GM18868 (cell line): ENCODE results near the gene PSAT1.

Experiments used
- ATAC-seq: cut with Tn5 transposase; IDR thresholded peaks from one replicate; pipeline ENCODE4 v1.9.1; 2021; ENCODE audit warnings: mild to moderate bottlenecking, moderate library complexity; ENCODE audit not compliant: unreplicated experiment

Gene PSAT1

DNA sequence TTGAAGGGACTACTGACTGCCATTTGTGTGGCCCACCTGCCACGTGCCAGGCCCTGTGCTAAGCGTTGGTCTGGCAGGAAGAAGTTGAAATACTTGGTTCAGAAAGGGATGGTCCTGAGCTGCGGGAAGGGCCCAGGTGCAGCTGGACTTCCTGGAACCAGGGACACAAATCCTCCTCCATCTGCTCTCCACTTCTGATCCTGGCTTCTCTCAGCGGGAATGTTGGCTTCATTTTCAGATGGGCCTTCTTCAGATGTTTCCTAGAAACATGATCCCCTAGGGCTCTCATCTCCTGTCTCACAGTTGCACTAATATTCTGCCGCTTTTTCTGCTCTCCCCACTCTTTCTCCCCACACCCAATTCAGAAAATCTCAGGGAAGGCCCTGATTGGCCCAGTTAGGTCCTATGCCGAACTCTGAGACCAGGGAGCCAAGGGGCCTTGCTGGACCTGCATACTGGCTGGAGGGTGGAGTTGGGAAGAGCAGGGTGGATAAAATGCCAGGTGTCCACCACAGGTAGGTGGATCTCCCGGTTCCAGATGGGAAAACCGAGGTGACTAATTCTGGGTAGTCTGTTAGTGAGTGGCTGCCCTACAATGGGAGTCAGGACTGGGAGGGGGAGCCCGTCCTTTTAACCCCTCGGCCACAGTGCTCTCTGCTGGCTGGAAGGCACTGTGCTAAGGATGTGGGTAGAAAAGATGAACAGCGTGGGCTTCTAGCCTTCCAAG is 19.4 kb downstream of the PSAT1 start:
- no peak for ATAC-seq

DNA sequence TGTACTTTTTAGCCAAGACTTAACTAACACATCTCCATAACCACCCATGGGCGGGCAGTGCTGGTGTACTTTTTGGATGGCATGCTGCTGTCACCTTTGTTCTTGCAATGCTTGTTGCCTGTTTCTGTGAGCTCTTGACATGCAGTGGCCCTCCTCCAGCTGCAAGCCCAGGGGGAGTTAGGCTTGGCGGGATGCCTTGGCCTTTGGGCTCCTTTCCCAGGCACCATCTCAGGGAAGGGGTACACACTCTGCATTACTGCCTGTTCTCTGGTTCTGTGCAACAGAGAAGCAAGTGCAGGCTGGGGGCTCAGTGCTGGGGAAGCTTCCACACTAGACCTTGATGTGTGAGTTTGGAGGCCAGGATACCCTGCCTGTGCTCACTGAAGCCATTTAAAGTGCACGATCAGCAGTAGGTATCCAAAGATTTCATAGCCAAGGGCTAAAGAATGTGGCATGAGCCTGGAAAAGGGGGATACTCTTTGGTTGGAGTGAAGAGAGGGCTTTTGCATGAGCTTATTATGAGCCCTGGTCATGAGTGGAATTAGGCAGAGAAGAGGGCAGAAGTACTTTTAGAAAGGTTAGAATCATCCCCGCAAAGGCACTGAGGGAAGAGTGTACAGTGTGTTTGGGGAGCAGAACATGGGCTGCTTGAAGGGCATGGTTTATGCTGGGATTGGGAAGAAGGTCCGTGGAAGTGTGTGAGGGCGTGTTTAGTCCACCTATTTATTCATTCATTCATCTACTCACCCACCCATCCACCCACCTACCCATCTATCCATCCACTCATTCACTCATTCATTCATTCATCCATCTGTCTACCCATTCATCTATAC is 22.5 kb downstream of the PSAT1 start:
- ATAC-seq: no peak

DNA sequence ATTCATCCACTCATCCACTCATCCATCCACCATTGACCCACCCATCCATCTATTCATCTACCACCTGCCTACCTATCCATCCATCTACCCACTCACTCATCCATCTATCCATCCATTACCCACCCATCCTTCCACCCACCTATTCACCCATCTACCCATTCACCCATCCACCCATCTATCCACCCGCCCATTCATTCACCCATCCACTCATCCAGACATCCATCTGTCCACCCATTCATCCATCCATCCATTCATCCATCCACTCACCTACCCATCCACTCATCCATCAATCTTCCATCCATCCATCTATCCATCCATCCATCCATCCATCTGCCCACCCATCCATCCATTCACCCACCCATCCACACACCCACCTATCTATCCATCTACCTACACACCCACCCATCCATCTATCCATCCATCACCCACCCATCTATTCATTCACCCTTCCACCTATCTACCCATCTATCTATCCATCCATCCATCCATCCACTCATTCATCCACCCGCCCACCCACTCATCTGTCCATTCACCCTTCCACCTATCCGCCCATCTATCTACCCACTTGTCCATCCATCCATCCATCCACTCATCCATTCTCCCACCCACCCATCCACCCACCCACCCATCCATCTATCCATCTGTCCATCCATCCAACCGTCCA is 23.2 kb downstream of the PSAT1 start:
- ATAC-seq: no peak

- no peak for ATAC-seq
These were observed 24.1 kb downstream of the PSAT1 start for GRCh38 chr9:78320875-78321496.

- ATAC-seq: no peak
These were observed 24.6 kb downstream of the PSAT1 start for GRCh38 chr9:78321505-78321904.

GRCh38 chr9:78324068-78324650 is 27.2 kb downstream of the PSAT1 start:
- no peak for ATAC-seq

DNA sequence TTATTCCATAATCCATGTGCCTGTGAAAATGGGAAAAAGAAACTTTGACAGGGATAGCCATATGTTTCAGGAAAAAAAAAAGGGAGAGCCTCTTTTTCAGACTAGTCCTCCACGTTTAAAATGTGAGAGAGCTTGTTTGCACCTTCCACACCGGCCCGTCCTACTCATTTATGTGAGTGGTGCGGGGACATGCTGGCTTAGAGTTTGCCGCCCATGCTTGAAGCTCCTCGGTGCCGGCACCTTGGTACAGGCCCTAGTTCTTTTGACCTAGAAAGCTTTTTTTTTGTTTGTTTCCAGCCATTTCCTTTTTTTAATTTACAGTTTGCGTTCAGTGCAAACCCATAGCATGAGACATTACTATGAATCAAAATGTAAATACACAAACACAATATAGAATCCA is 27.8 kb downstream of the PSAT1 start:
- no peak for ATAC-seq

GRCh38 chr9:78325343-78325742 is 28.4 kb downstream of the PSAT1 start:
- no peak for ATAC-seq

DNA sequence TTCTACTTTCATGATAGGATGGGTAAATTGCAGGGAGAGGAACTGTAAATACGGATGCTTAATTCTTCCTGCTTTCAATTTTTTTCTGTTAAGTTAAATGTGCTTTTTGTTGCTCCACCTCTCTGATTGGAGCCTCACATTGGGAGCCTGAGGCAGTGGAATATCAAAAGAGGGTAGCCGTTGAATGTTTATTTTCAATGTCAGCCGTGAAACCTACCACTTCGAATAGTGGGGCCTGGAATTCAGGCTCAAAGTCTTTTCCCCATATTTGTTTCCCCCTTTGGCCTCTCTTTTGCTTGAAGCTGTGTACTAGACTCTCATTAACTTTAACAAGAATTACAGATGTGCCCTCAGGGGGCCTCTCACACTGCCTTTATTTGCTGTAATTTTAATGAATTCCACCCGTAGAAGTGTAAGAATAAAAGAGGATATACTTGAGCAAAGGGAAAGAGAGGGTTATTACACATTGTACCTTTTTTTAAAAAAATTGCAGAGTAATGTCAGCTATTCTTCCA is 29.0 kb downstream of the PSAT1 start:
- ATAC-seq: no peak

DNA sequence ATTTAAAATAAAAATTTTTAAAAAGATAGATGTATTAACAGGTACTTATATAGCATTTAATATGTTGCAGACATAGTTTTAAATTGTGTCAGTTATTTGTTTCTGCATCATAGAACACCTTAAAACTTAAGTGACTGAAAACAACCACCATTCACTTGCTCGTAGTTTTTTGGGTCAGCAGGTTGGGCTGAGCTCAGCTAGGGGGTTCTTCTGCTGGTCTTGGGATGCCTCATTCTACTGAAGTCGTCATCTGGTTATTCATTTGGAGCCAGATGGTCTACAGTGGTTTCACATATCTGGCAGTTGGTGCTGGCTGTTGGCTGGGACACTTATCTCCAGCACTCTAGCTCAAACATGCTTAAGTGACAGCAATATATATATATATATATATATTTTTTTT is 29.6 kb downstream of the PSAT1 start:
- ATAC-seq: no peak

DNA sequence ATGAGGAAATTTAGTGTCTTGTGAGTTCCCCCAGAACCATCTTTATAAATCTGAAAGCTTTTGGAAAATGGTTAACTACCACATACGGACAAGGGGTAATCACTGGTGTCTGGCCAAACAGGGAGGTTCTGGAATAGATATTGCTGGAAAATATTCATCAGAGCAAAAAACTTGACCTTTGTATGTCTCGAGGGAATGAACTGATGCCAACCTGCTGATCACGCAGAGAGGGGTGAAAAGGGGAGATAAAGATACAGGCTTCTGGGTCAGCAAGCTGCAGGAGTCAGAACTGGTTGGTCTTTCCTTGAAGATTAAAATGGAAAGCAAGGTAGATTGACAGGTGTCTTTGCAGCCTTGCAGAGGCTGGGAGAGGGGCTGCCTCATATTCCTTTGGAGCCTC is 35.5 kb downstream of the PSAT1 start:
- ATAC-seq: no peak

GRCh38 chr9:78348848-78349247 is 51.9 kb downstream of the PSAT1 start:
- ATAC-seq: no peak

DNA sequence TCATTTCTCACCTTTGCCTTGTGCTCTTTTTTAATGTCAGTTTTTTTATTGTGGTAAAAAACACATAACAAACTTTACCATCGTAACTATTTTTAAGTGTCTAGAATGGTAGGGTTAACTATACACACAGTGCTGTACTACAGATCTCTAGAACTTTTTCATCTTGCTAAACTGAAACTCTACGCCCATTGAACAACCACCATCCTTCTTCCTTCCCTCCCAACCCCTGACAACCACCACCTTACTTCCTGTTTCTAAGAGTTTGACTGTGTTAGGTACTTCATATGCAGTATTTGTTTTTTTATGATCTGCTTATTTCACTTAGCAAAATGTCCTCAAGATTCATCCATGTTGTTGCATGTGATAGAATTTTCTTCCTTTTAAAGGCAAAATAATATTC is 54.9 kb downstream of the PSAT1 start:
- peak; percentile 66 for ATAC-seq

- ATAC-seq: no peak
These were observed 57.5 kb downstream of the PSAT1 start for GRCh38 chr9:78354324-78354973.

GRCh38 chr9:78354989-78355388 is 58.1 kb downstream of the PSAT1 start:
- ATAC-seq: no peak

DNA sequence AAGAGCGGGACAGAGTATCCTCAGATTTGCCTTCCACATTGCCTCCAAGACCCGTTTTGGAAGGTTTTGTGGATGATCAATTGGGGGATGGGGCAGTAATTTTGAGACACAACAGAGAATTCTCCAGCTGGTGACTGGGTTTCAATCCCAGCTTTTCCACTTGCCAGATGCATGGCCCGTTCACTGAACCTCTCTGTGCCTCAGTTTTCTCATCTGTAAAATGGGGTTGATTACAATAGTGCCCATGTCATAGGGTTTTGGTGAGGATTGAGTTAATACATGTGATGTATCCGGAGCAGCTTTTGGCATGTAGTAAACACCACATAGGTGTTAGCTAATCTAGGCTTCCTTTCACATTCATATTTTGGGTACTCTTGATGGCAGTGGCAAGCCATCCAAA is 59.7 kb downstream of the PSAT1 start:
- no peak for ATAC-seq

GRCh38 chr9:78357165-78357873 is 60.4 kb downstream of the PSAT1 start:
- ATAC-seq: peak; percentile 84

DNA sequence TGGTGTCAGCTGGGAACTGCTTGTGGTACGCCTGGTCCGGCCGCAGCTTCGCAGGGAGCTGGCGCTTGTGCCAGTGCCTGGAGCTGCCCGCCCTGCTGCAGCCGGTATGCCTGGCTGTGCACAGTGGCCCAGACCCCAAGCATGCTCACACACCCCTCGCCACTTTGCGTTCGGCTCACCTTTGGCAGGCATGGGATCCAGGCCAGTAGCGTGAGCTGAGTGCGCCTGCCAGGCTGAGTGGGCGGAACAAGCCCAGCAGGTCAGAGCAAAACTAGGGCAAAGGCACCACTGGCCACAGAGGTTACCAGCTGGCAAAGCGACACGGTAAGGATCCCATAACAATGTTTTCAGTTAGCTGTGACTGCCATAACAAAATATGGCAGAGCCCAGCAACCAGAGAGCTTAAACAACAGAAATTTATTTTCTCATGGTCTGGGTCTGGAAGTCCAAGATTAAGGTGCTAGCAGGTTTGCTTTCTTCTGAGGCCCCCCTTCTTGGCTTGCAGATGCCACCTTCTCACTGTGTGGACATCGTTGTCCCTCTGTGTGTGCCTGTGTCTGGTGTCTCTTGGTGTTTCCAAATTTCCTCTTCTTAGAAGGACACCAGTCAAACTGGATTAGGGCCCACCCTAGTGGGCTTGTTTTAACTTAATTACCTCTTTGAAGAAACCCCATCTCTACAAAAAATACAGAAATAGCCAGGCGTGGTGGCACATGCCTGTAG is 61.6 kb downstream of the PSAT1 start:
- ATAC-seq: no peak

DNA sequence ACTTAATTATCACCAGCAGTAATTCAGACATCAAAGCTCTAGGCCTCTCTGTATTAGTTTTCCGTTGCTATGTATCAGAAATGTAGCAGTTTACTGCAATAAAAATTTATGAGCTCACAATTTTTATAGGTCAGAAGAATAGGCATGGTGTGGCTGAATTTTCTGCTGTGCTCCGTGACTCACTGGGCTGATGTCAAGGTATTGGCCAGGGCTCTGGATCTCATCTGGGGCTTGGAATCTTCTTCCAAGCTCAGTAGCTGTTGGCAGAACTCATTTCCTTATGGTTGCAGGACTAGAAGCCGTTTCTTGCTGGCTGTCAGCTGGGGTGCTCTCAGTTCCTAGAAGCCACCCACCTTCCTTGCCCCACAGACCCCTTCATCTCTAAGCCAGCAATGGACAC is 66.3 kb downstream of the PSAT1 start:
- no peak for ATAC-seq
